ENCODE measurements around the gene MORF4L2. TPM values are rescaled to one million over a fixed set of nuclear protein-coding genes. Genes with fewer than 3 reads are reported as not detected.
"Not testable (repeated sequence)": the region's sequence is repeated elsewhere in the genome, so short reads cannot be mapped to it uniquely, and the experiment has no call there.

MORF4L2 gene
- total and polyA plus RNA-seq, 9 donors, result 457 to 960 (median 682) TPM

DNA sequence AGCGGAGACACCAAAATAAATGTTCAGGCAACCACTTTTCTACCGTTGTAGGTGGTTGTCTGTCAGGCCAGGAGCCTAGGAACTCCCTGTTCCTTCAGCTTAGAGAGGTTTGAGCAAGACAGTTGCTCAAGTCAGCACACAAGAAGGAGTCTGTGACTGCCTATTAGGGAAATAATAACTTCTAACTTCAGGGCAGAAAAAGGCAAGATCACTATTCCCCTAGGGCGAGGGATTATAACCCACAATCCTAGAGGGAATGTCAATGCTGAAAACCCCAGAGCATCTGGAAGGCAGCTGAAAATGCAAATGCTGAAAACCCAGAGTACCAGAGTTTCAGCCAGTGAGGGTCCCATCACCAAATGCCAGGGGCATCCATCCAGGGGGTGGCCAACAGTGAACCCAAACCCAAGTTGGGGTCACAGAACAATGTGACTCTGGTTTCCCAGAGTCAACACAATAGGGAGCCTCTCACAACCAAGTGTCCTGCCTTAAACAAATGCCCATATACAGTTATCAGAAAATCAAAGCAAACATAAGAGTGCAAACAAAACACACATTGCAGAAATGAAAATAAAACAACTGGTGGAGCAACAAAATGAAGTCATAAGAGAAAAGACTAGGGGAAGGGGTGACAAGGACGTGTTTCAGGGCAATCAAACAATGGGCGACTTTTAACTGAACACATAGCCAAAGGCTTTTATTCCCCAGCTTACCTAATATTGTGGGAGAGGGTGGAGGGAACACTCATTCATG is 27.6 kb downstream of the MORF4L2 start:
- intact Hi-C loops (cut with DNase I), result no loop called here
- TF ChIP-seq POLR2A (IDR thresholded peaks at IDR 0.05) (no peak), EP300 (IDR thresholded peaks at IDR 0.05) (no peak)
- WGBS, 3 donors, result 59 to 63% (median 61%) methylated on average over 5 of the region's 5 CpGs
- H3K4me1 ChIP-seq (ENCODE audit: insufficient read depth), result no peaks in the 10 kb centered on the region
- no peak for DNase-seq
- no peaks in the 10 kb centered on the region for H3K36me3 ChIP-seq
- no peak overlapping the region for H3K27ac ChIP-seq
- no peaks in the 10 kb centered on the region for H3K9me3 ChIP-seq
- no peaks in the 10 kb centered on the region for H3K27me3 ChIP-seq
- no peak overlapping the region for H3K4me3 ChIP-seq

DNA sequence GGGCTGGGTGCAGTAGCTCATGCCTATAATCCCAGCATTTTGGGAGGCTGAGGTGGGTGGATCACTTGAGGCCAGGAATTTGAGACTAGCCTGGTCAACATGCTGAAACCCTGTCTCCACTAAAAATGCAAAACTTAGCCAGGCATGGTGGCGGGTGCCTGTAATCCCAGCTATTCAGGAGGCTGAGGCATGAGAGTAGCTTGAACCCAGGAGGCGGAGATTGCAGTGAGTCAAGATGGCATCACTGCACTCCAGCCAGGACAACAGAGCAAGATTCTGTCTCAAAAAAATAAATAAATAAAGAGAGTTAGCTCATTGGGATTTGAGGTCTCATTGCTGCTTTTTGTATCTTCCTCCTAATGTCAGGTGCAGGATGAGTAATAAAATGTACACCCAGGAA is 29.4 kb downstream of the MORF4L2 start:
- WGBS, 3 donors, result 83 to 92% (median 86%) methylated on average over 2 of the region's 2 CpGs
- H3K4me3 ChIP-seq; H3K27ac ChIP-seq; intact Hi-C loops (cut with DNase I); H3K4me1 ChIP-seq (ENCODE audit: insufficient read depth); DNase-seq; H3K36me3 ChIP-seq; H3K27me3 ChIP-seq; H3K9me3 ChIP-seq: not testable (repeated sequence)

DNA sequence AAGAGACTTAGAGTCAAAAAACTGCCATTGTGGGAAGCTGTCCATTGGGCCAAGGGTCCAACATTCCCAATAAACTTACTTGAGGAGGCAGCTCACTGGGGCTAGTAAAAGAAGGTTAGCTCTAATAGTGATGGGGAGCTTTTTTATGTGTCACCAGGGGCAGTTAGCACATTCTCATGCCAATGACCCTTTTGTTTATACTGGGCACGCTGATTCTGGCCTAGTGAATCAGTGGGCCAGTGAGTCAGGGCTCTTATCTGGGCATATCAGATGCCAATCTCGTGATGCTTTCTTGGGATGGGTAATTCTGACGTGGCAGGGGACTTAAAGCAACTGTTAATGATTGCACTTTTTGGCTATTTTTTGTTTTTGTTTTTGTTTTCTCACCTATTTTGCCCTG is 29.9 kb downstream of the MORF4L2 start:
- Histone ChIP-seq H3K27ac (no peak overlapping the region), H3K36me3 (no peaks in the 10 kb centered on the region), H3K4me3 (no peak overlapping the region), H3K4me1 (ENCODE audit: insufficient read depth) (no peaks in the 10 kb centered on the region), H3K9me3 (no peaks in the 10 kb centered on the region), H3K27me3 (no peaks in the 10 kb centered on the region)
- WGBS, 3 donors, result 43 to 50% (median 44%) methylated on average over 3 of the region's 3 CpGs
- DNase-seq, result no peak
- TF ChIP-seq CTCF (IDR thresholded peaks at IDR 0.05), result no peak
- TF ChIP-seq EP300 (IDR thresholded peaks at IDR 0.05), result no peak
- no peak for TF ChIP-seq POLR2A (IDR thresholded peaks at IDR 0.05)
- intact Hi-C loops (cut with DNase I), result no loop called here

DNA sequence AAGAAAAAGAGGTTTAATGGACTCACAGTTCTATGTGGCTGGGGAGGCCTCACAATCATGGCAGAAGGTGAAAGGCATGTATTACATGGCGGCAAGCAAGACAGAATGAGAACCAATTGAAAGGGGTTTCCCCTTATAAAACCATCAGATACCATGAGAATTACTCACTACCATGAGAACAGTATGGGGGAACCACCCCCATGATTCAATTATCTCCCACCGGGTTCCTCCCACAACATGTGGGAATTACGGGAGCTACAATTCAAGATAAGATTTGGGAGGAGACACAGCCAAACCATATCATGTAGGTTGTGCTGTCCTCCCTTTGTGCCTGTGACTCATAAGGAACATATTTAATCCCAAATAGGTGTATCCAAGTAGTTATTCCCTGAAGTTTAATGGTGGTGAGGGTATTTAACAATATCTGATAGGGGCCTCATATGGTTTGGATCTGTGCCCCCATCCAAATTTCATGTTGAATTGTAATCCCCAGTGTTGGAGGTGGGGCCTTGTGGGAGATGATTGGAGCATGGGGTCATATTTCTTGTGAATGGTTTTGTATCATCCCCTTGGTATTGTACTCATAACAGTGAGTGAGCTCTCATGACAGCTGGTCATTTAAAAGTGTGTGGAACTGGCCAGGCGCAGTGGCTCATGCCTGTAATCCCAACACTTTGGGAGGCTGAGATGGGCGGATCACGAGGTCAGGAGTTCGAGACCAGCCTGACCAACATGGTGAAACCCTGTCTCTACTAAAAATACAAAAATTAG is 31.1 kb downstream of the MORF4L2 start:
- H3K9me3 ChIP-seq; DNase-seq; H3K4me3 ChIP-seq; H3K27ac ChIP-seq; H3K36me3 ChIP-seq; H3K27me3 ChIP-seq; intact Hi-C loops (cut with DNase I); H3K4me1 ChIP-seq (ENCODE audit: insufficient read depth): not testable (repeated sequence)
- WGBS, 3 donors, result 66 to 78% (median 74%) methylated on average over 7 of the region's 7 CpGs

- WGBS, 3 donors, result 65 to 86% (median 84%) methylated on average over 2 of the region's 2 CpGs
- intact Hi-C loops (cut with DNase I), result no loop called here
- no peak overlapping the region for H3K4me3 ChIP-seq
- no peak overlapping the region for H3K27ac ChIP-seq
- H3K9me3 ChIP-seq, result no peaks in the 10 kb centered on the region
- H3K27me3 ChIP-seq, result no peaks in the 10 kb centered on the region
- no peaks in the 10 kb centered on the region for H3K36me3 ChIP-seq
- TF ChIP-seq CTCF (IDR thresholded peaks at IDR 0.05), result no peak
- no peak for TF ChIP-seq POLR2A (IDR thresholded peaks at IDR 0.05)
- no peak for TF ChIP-seq EP300 (IDR thresholded peaks at IDR 0.05)
- no peak for DNase-seq
- H3K4me1 ChIP-seq (ENCODE audit: insufficient read depth), result no peaks in the 10 kb centered on the region
Measured at GRCh38 chrX:103651151-103651773, 35.2 kb downstream of the MORF4L2 start.
